ENCODE data around the gene WASHC2C.
"Not testable (repeated sequence)": the region's sequence is repeated elsewhere in the genome, so short reads cannot be mapped to it uniquely, and the experiment has no call there.

Gene WASHC2C

GRCh38 chr10:45753979-45754495 is 27.0 kb downstream of the WASHC2C start:
- H3K27ac Mint-ChIP-seq; intact Hi-C loops (cut with micrococcal nuclease); H3K4me3 Mint-ChIP-seq; H3K9me3 Mint-ChIP-seq; H3K4me1 Mint-ChIP-seq (ENCODE audit: low read depth); H3K27me3 Mint-ChIP-seq: not testable (repeated sequence)
- H3K36me3 Mint-ChIP-seq (ENCODE audit: low read depth) = peaks cover 49% of the 10 kb centered on the region

- peaks cover 49% of the 10 kb centered on the region for H3K36me3 Mint-ChIP-seq (ENCODE audit: low read depth)
These were observed 28.0 kb downstream of the WASHC2C start for GRCh38 chr10:45755083-45755482.

GRCh38 chr10:45756065-45756464 is 29.0 kb downstream of the WASHC2C start:
- peaks cover 54% of the 10 kb centered on the region for H3K36me3 Mint-ChIP-seq (ENCODE audit: low read depth)
- H3K9me3 Mint-ChIP-seq; H3K27ac Mint-ChIP-seq; H3K27me3 Mint-ChIP-seq; H3K4me1 Mint-ChIP-seq (ENCODE audit: low read depth); intact Hi-C loops (cut with micrococcal nuclease); H3K4me3 Mint-ChIP-seq: not testable (repeated sequence)

More at GRCh38 chr10:45755083-45755482, 28.0 kb downstream of the WASHC2C start:
- H3K4me3 Mint-ChIP-seq; H3K27me3 Mint-ChIP-seq; H3K9me3 Mint-ChIP-seq; H3K4me1 Mint-ChIP-seq (ENCODE audit: low read depth); intact Hi-C loops (cut with micrococcal nuclease); H3K27ac Mint-ChIP-seq: not testable (repeated sequence)

GRCh38 chr10:45757661-45758396 is 30.8 kb downstream of the WASHC2C start:
- H3K4me3 Mint-ChIP-seq; H3K4me1 Mint-ChIP-seq (ENCODE audit: low read depth); H3K27ac Mint-ChIP-seq; H3K27me3 Mint-ChIP-seq; H3K9me3 Mint-ChIP-seq; intact Hi-C loops (cut with micrococcal nuclease): not testable (repeated sequence)
- H3K36me3 Mint-ChIP-seq (ENCODE audit: low read depth) = peaks cover 53% of the 10 kb centered on the region

- peaks cover 49% of the 10 kb centered on the region for H3K36me3 Mint-ChIP-seq (ENCODE audit: low read depth)
- H3K27me3 Mint-ChIP-seq; H3K9me3 Mint-ChIP-seq; intact Hi-C loops (cut with micrococcal nuclease); H3K4me3 Mint-ChIP-seq; H3K4me1 Mint-ChIP-seq (ENCODE audit: low read depth); H3K27ac Mint-ChIP-seq: not testable (repeated sequence)
These were observed 34.6 kb downstream of the WASHC2C start for GRCh38 chr10:45761622-45762021.

GRCh38 chr10:45763037-45763436 is 36.0 kb downstream of the WASHC2C start:
- H3K27me3 Mint-ChIP-seq; H3K4me1 Mint-ChIP-seq (ENCODE audit: low read depth); H3K4me3 Mint-ChIP-seq; H3K27ac Mint-ChIP-seq; H3K9me3 Mint-ChIP-seq; intact Hi-C loops (cut with micrococcal nuclease): not testable (repeated sequence)
- peaks cover 40% of the 10 kb centered on the region for H3K36me3 Mint-ChIP-seq (ENCODE audit: low read depth)

GRCh38 chr10:45768334-45768733 is 41.3 kb downstream of the WASHC2C start:
- H3K27me3 Mint-ChIP-seq; H3K27ac Mint-ChIP-seq; H3K9me3 Mint-ChIP-seq; H3K4me3 Mint-ChIP-seq; intact Hi-C loops (cut with micrococcal nuclease); H3K4me1 Mint-ChIP-seq (ENCODE audit: low read depth): not testable (repeated sequence)
- peaks cover 36% of the 10 kb centered on the region for H3K36me3 Mint-ChIP-seq (ENCODE audit: low read depth)

GRCh38 chr10:45771757-45772461 is 44.8 kb downstream of the WASHC2C start:
- intact Hi-C loops (cut with micrococcal nuclease); H3K4me1 Mint-ChIP-seq (ENCODE audit: low read depth); H3K27me3 Mint-ChIP-seq; H3K4me3 Mint-ChIP-seq; H3K9me3 Mint-ChIP-seq; H3K27ac Mint-ChIP-seq: not testable (repeated sequence)
- peaks cover 44% of the 10 kb centered on the region for H3K36me3 Mint-ChIP-seq (ENCODE audit: low read depth)

- H3K27ac Mint-ChIP-seq; H3K27me3 Mint-ChIP-seq; H3K9me3 Mint-ChIP-seq; intact Hi-C loops (cut with micrococcal nuclease); H3K4me1 Mint-ChIP-seq (ENCODE audit: low read depth); H3K4me3 Mint-ChIP-seq: not testable (repeated sequence)
- H3K36me3 Mint-ChIP-seq (ENCODE audit: low read depth) = peaks cover 71% of the 10 kb centered on the region
These were observed 59.2 kb downstream of the WASHC2C start for GRCh38 chr10:45786217-45786616.

GRCh38 chr10:45787212-45787741 is 60.2 kb downstream of the WASHC2C start:
- H3K27me3 Mint-ChIP-seq; intact Hi-C loops (cut with micrococcal nuclease); H3K27ac Mint-ChIP-seq; H3K4me3 Mint-ChIP-seq; H3K9me3 Mint-ChIP-seq; H3K4me1 Mint-ChIP-seq (ENCODE audit: low read depth): not testable (repeated sequence)
- H3K36me3 Mint-ChIP-seq (ENCODE audit: low read depth) = peaks cover 81% of the 10 kb centered on the region

GRCh38 chr10:45789991-45790390 is 62.9 kb downstream of the WASHC2C start:
- H3K27me3 Mint-ChIP-seq; H3K4me3 Mint-ChIP-seq; H3K9me3 Mint-ChIP-seq; H3K4me1 Mint-ChIP-seq (ENCODE audit: low read depth); intact Hi-C loops (cut with micrococcal nuclease); H3K27ac Mint-ChIP-seq: not testable (repeated sequence)
- peaks cover 87% of the 10 kb centered on the region for H3K36me3 Mint-ChIP-seq (ENCODE audit: low read depth)

GRCh38 chr10:45790694-45791426 is 63.8 kb downstream of the WASHC2C start:
- H3K27ac Mint-ChIP-seq; intact Hi-C loops (cut with micrococcal nuclease); H3K9me3 Mint-ChIP-seq; H3K4me3 Mint-ChIP-seq; H3K4me1 Mint-ChIP-seq (ENCODE audit: low read depth); H3K27me3 Mint-ChIP-seq: not testable (repeated sequence)
- peaks cover 80% of the 10 kb centered on the region for H3K36me3 Mint-ChIP-seq (ENCODE audit: low read depth)

GRCh38 chr10:45794761-45795160 is 67.7 kb downstream of the WASHC2C start:
- intact Hi-C loops (cut with micrococcal nuclease); H3K4me1 Mint-ChIP-seq (ENCODE audit: low read depth); H3K9me3 Mint-ChIP-seq; H3K27ac Mint-ChIP-seq; H3K27me3 Mint-ChIP-seq; H3K4me3 Mint-ChIP-seq: not testable (repeated sequence)
- peaks cover 45% of the 10 kb centered on the region for H3K36me3 Mint-ChIP-seq (ENCODE audit: low read depth)
